Hematopoietic multipotent progenitor cell treated with erythropoietin and hydrocortisone succinate and interleukin-3 and kit ligand, for 6 days (in vitro differentiated cells): ENCODE results near the gene F13A1.

Source experiments
- DNase-seq: peaks from one replicate; pipeline ENCODE4 v3.0.0-alpha.2; 2015

F13A1 gene

DNA sequence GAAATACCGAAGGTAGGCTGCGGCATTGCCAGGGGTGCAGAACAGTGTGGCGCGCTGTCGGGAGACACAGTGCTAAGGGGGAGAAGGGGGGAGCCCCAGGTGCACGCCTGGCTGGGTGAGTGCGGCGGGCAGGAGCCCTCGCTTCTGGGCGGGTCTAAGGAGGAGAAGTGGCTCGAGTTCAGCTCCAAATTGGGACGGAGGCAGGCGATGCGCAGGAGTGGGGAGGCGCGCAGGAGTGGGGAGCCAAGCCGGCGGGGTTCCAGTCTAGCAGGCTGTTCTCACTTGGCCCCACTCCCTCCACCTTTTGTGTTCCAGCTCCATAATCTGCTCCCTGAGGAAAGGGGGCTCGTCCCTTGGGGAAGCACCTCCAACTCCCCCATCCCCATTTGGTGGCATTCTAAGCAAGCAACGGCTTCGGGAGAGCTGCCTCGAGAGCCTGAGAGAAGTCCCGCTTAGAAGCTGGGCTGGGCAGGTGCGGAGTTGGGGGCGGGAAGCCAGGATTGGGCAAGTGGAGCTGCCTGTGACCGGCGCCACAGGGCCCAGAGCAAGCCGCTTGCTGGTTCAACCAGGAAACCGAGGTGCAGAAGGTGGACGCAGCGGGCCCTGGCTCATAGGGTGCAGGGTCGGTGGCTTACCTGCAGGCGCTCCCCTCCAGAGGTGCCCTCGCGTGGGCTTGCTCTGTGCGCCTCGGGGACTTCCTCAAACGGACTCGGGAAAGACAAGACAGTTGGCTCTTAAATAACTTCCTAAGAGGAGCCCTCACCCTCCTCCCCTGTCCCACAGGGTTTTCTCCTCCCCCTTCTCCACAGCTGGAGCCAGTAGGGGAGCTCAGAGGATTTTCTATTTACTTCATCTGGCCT lies at the start of gene F13A1:
Gene F13A1, minus strand, starts transcription at position 711 of the 860 bp plus-strand sequence. CDS start 1,998 bp downstream, outside the sequence.
- peak; percentile 20 for DNase-seq

- DNase-seq, result no peak
Measured at GRCh38 chr6:6368684-6369052, 48.2 kb upstream of the F13A1 start.

GRCh38 chr6:6368040-6368683 lies 47.7 kb upstream of the F13A1 start:
- no peak for DNase-seq

DNA sequence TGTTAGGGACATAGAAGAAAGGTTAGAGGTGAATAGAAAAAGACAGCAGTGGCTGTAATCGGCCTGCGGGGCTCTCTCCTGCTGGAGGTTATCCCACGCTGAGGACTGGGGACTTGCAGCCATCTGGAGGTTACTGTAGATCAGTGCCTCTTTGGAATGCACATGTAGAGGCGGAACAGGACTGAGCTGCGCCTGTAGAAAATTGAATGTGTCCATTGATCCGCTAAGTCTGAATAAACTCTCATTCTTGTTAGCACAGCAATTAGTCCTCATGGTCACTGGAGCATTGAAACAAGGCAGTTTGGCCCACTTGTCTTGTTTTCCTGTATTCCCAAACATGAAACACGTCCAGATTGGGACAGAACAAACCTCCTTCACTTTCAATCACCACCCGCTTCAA lies 46.3 kb upstream of the F13A1 start:
- DNase-seq, result no peak

DNA sequence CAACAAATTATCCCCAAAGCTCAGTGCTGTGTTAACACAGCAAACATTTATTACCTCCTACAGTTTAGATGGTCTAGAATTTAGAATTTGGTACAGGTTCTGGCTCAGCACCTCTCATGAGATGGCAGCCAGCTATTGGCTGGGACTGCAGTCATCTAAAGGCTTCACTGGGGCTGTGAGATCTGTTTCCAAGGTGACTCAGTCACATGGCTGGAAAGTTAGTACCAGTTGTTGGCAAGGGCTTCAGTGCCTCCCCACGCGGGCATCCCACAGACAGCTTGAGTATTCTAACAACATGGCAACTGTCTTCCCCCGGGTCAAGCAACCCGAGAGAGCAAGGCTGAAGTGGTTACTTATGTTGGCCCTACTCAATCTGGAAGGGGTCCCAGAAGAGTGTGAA lies 44.8 kb upstream of the F13A1 start:
- no peak for DNase-seq

- no peak for DNase-seq
Measured at GRCh38 chr6:6362056-6362840, 41.8 kb upstream of the F13A1 start.

DNA sequence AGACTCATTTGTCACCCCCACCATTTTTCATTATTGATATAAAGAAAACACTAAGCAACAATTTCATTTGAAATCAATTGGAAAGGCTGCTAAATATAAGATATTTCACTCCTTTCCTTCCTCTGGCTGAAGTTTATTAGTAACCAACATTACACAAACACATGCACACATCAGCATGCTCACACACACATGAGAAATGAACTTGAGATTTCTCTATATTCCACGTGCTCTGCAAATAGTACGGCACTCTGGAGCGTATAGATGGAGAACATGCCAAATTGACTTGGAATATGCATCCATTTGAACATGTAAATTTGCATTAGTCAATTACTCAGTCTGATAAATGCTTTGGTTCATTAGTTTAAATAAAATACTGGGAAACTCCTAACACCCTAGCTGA lies 37.1 kb upstream of the F13A1 start:
- no peak for DNase-seq

GRCh38 chr6:6357032-6357431 lies 36.6 kb upstream of the F13A1 start:
- no peak for DNase-seq

- DNase-seq, result no peak
Measured at GRCh38 chr6:6352772-6353171, 32.3 kb upstream of the F13A1 start.

DNA sequence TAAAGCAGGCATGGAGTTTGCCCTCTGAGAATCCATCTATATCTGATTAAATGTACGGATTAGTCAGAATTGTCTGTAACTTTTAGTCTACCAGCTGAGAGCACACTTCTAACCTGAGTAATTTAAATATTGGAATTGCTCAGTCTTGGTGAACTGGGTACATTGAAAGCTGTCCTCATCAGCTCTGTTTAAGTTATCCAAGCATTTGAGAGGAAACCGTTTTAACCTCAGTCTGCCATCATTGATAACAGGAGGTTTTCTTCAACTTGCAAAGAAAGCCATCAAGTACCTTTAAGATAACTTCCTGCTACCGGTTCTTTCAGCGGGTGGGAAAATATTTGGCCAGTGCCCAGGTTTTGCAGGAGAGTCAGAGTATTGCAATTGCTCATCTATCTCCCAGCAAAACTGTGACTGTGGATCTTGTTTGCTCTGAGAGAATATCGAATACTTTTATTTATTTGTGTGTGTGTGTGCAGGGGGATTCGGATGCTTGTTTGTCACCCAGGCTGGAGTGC lies 31.1 kb upstream of the F13A1 start:
- peak; percentile 39 for DNase-seq

DNA sequence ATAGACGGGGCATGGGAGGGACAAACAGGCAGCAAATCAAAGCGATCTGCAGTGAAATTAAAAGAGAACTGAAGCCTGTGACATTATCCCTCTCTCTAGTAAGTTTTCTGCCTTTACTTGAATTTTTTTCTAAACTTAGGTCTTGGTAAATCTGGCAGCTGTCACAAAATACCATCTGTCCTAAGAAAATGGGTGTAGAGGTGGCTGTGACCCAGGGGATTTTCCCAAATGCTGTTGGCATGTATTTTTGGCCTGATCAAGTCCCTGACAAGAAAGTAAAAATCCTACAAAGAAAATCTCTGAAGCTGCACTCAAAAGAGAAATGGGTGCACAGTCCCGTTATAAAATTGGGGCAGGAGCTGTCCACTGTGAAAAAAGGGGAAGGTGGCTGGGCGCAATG lies 30.2 kb upstream of the F13A1 start:
- no peak for DNase-seq

DNA sequence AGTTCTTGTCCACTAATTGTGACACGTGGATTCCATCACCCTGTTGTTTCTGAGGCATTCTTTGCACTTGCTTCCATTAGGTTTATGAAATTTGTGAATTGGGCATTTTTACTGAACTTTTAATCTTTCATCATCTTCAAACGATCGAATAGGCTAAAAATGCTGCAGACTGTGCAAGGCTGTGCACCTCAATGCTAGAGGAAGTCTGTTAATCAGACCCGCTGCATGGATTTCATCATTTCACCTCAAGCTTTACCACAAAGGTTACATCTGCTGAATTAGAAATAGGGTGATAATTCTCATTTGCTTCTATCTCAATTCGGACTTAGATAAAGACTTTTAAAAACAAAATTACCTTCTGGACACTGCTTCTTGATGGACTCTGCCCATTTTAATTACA lies 27.8 kb upstream of the F13A1 start:
- peak; percentile 61 for DNase-seq

DNA sequence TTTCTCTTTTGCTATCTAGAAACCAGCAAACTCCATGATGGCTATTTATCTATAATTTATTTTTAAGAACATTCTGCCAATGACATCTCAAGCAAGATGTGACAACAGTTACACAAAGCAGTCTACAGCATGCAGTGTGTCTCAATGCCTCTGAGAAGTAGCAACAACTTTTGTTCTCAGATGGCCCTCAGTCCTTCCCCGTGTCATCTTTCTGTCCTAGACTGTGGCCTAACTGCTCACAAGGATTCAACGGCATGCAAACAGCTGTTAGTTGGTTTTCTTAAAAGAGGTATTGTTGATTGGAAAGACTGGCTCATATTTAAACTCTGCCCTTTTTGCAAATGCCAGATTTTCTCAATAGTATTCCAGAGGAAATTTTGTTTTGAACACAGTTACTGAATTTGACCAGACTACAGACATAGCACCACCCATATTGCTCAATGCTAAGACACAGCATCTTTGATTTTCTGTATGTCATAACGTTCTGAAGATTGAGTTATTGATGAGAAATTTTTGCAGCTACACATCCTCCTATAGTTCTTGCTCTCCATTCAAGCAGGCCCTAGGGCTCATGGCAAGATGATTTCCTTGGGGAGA lies 26.1 kb upstream of the F13A1 start:
- DNase-seq, result no peak

GRCh38 chr6:6333501-6333900 lies 13.0 kb upstream of the F13A1 start:
- DNase-seq, result peak; percentile 10

DNA sequence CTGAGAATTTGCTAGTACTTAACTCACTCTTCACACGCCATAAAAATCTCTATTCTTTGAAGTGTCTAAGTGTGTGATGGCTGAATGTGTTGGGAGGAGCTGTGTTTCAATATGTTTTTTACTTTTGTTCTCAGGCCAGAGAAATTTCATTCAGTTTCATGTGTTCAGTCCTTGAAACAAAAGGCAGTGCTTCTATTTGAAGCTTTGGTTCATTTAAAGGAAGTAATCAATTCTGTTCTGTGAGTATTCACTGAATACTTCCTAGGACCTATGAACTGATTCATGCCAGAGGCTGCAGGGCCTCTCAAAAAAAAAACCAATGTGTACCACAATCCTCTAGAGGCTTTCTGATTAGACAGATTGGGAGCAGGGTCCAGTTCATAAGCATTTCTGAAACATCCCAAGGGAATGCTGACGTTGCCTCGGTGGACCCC lies 12.4 kb upstream of the F13A1 start:
- DNase-seq, result no peak

GRCh38 chr6:6331946-6332601 lies 11.6 kb upstream of the F13A1 start:
- peak; percentile 36 for DNase-seq

DNA sequence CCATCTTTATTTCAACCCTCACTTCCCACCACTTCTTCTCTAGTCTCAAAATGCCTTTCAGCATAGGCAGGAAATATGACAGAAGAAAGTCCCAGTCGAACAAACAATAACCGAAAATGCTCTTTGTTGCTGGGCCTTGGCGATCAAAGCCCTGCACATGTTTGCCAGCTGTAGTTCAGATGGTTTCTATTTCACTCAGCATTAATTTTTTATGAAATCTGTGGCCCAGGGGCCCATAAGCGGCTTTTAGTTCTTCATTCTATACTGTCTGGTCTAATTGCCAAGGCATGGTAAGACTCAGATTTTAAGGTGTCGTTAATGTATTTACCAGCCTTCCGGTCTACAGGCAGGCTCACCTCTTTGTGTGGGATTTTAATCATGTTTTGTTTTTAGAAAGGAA lies 10.9 kb upstream of the F13A1 start:
- DNase-seq, result no peak

DNA sequence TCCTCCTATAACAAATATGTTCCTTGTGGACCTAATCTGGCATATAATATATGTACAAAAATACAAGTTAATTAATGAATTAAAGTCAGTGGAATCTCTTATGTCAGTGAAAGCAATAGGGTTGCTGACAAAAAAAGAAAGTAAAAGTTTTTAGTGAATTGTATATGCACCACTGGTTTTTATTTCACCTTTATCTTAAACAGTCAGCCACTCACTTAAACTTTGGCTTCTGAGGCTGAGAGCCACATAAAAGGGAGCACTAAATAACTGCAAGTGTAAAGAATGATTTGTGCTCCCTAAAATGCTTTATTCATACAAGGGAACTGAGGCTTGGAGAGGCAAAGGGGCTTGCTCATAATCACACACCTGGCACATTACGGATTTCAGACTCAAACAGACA lies 9.9 kb upstream of the F13A1 start:
- DNase-seq, result no peak

DNA sequence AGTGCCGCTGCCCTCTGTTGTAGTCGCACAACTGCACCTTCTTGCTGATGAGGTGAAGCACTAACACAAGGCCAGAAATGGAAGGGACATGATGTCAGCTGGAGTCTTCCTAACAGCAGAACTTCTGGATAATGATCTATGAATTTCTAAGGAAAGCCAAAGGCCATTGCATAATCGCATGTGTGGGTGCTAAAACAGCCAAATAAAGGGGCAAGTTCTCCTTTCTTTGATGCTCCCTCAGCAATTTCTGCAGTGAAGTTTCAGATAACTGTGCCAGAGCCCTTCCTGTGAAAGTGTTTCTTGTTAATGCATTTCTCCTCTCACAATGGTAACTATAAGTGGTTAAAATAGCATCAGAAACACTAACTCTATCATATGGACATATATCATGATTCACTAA lies 8.0 kb upstream of the F13A1 start:
- peak; percentile 41 for DNase-seq

- DNase-seq, result no peak
Measured at GRCh38 chr6:6323352-6323751, 2.9 kb upstream of the F13A1 start.

DNA sequence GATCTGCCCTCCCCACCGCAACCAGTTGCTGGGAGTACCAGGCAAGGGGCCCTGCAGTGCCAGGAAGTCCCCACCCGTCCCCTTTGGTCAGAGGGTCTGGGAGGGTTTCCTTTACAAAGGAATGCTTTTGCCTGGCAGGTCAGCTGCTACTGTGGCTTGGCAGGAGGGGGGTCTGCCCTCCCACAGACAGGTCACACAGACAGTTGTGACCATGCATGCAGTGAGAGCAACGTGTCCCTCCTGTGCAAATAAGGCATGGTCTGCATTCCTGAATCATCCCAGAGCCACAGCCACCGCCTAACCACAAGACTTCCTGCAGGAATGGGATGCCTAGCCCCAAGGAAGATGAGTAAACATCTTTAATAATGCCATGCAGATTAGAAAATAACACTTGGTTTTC lies 439 bp upstream of the F13A1 start:
- no peak for DNase-seq
